ENCODE results near the gene ZBTB16. TPM values are rescaled to one million over a fixed set of nuclear protein-coding genes. Genes with fewer than 3 reads are reported as not detected.
A peak's percentile ranks its signal among the peaks of the same experiment; 100 is the strongest.

The ZBTB16 gene
- polyA plus RNA-seq, 3 donors: 4.1 to 12.3 (median 8.3) TPM

GRCh38 chr11:114265122-114265878, 205.8 kb downstream of the ZBTB16 start:
- Histone ChIP-seq H3K4me3 (replicated peaks in 1 of 3; ENCODE audit: low read depth in 2 of 3, low read length in 3 of 3) (no peak overlapping the region), H2AFZ (ENCODE audit: insufficient read depth, low read depth, low read length, poor library complexity, severe bottlenecking) (no peak overlapping the region), H3K4me1 (ENCODE audit: control insufficient read depth in 1 of 2, insufficient read depth in 2 of 2, low read length in 2 of 2) (peaks cover 6% of the 10 kb centered on the region in 2 donors), H4K20me1 (ENCODE audit: insufficient read depth, low read length) (no peaks in the 10 kb centered on the region), H3K27ac (ENCODE audit: low read depth in 1 of 2, low read length in 2 of 2) (no peak overlapping the region), H3K36me3 (replicated peaks in 1 of 2; ENCODE audit: control insufficient read depth in 1 of 2, insufficient read depth in 2 of 2, low read length in 2 of 2) (no peaks in the 10 kb centered on the region), H3K27me3 (ENCODE audit: control insufficient read depth in 2 of 2, insufficient read depth in 2 of 2, low read length in 2 of 2) (peaks cover 0 to 9% of the 10 kb centered on the region in 2 donors), H3K79me2 (ENCODE audit: insufficient read depth, low read length) (no peaks in the 10 kb centered on the region), H3K9me3 (replicated peaks in 1 of 2; ENCODE audit: control insufficient read depth in 1 of 2, insufficient read depth in 1 of 2, low read length in 2 of 2) (no peaks in the 10 kb centered on the region), H3K9ac (ENCODE audit: insufficient read depth, low read length, poor library complexity, severe bottlenecking) (no peak overlapping the region), H3K4me2 (replicated peaks; ENCODE audit: extremely low read depth, low read length, poor library complexity, severe bottlenecking) (no peak overlapping the region)
- peaks cover 2 to 7% (median 7%) of the 10 kb centered on the region in 3 donors for H3K27me3 Mint-ChIP-seq (ENCODE audit: low read depth in 3 of 3)
- H3K9me3 Mint-ChIP-seq: no peaks in the 10 kb centered on the region
- H3K36me3 Mint-ChIP-seq: no peaks in the 10 kb centered on the region
- no peak for DNase-seq
- intact Hi-C loops (cut with micrococcal nuclease): no loop called here
- no peak overlapping the region for H3K27ac Mint-ChIP-seq
- TF ChIP-seq CTCF (IDR thresholded peaks at IDR 0.05): no peak
- 55% methylated on average over 4 of the region's 8 CpGs for WGBS (ENCODE audit: insufficient coverage)
- peaks cover 2% of the 10 kb centered on the region for H3K4me1 Mint-ChIP-seq
- no peak overlapping the region for H3K4me3 Mint-ChIP-seq

- Histone ChIP-seq H3K27ac (ENCODE audit: low read depth in 1 of 2, low read length in 2 of 2) (no peak overlapping the region), H3K27me3 (ENCODE audit: control insufficient read depth in 2 of 2, insufficient read depth in 2 of 2, low read length in 2 of 2) (peaks cover 3 to 10% of the 10 kb centered on the region in 2 donors), H2AFZ (ENCODE audit: insufficient read depth, low read depth, low read length, poor library complexity, severe bottlenecking) (no peak overlapping the region), H3K4me3 (replicated peaks in 1 of 3; ENCODE audit: low read depth in 2 of 3, low read length in 3 of 3) (no peak overlapping the region), H3K4me1 (ENCODE audit: control insufficient read depth in 1 of 2, insufficient read depth in 2 of 2, low read length in 2 of 2) (no peaks in the 10 kb centered on the region), H3K36me3 (replicated peaks in 1 of 2; ENCODE audit: control insufficient read depth in 1 of 2, insufficient read depth in 2 of 2, low read length in 2 of 2) (no peaks in the 10 kb centered on the region), H4K20me1 (ENCODE audit: insufficient read depth, low read length) (no peaks in the 10 kb centered on the region), H3K9ac (ENCODE audit: insufficient read depth, low read length, poor library complexity, severe bottlenecking) (no peak overlapping the region), H3K4me2 (replicated peaks; ENCODE audit: extremely low read depth, low read length, poor library complexity, severe bottlenecking) (no peak overlapping the region), H3K9me3 (replicated peaks in 1 of 2; ENCODE audit: control insufficient read depth in 1 of 2, insufficient read depth in 1 of 2, low read length in 2 of 2) (no peaks in the 10 kb centered on the region), H3K79me2 (ENCODE audit: insufficient read depth, low read length) (no peaks in the 10 kb centered on the region)
- Mint-ChIP-seq H3K9me3 (no peaks in the 10 kb centered on the region), H3K36me3 (no peaks in the 10 kb centered on the region), H3K4me1 (no peaks in the 10 kb centered on the region), H3K27me3 (ENCODE audit: low read depth in 3 of 3) (peaks cover 13 to 30% (median 15%) of the 10 kb centered on the region in 3 donors), H3K27ac (no peak overlapping the region), H3K4me3 (peak overlapping the region in 1 of 2 donors; percentile 8)
- WGBS (ENCODE audit: insufficient coverage): no CpG with 5 or more reads among the region's 2 CpGs
- DNase-seq: no peak
- intact Hi-C loops (cut with micrococcal nuclease): no loop called here
- TF ChIP-seq CTCF (IDR thresholded peaks at IDR 0.05): no peak
These were observed 210.0 kb downstream of the ZBTB16 start for GRCh38 chr11:114269498-114269897.
